Common myeloid progenitor, CD34-positive (primary cell): Measurements from ENCODE around the gene RBFOX2.
A peak's percentile ranks its signal among the peaks of the same experiment; 100 is the strongest.

Source experiments
- CTCF ChIA-PET: fragments of 350-600 bp; sonication (Branson Sonifier 250); formaldehyde crosslinking; loops from one replicate; lab custom pipeline; 2021; ENCODE audit warnings: antibody characterized with exemption; lab: Charles Lee
- POLR2A ChIA-PET: fragments of 350-600 bp; sonication (Branson Sonifier 250); formaldehyde crosslinking; loops from one replicate; lab custom pipeline; 2021; ENCODE audit warnings: antibody characterized with exemption; lab: Charles Lee
- DNase-seq, 3 donors: peaks; one replicate each; pipeline versions ENCODE4 v3.0.0 to v3.0.0-alpha.2; 2013
- H3K27ac ChIP-seq, 2 experiments: 1 replicate in 1 of 2; 2 replicates in 1 of 2; pipeline ENCODE4 v1.7.0; 2013; ENCODE audit warnings: inconsistent platforms in 2 of 2, low read length in 2 of 2, mild to moderate bottlenecking in 2 of 2, low read depth in 1 of 2, moderate library complexity in 1 of 2; ENCODE audit not compliant: severe bottlenecking in 2 of 2, insufficient read depth in 1 of 2, poor library complexity in 1 of 2
- H3K27me3 ChIP-seq, 5 experiments: replicated peaks in 2 of 5; 1 replicate in 3 of 5; 2 replicates in 2 of 5; pipeline versions ENCODE4 v1.6.1 to v1.7.0; 2013; ENCODE audit warnings: low read length in 4 of 5, mild to moderate bottlenecking in 2 of 5, moderate library complexity in 2 of 5, inconsistent platforms in 1 of 5; ENCODE audit not compliant: insufficient read depth in 5 of 5, control insufficient read depth in 4 of 5
- H3K36me3 ChIP-seq, 4 experiments: 1 replicate in 2 of 4; 2 replicates in 2 of 4; pipeline versions ENCODE4 v1.6.1 to v1.7.0; 2013; ENCODE audit warnings: low read length in 3 of 4, control low read depth in 1 of 4, mild to moderate bottlenecking in 1 of 4; ENCODE audit not compliant: control insufficient read depth in 4 of 4, insufficient read depth in 4 of 4
- H3K4me1 ChIP-seq, 4 experiments: 1 replicate in 3 of 4; 2 replicates in 1 of 4; pipeline versions ENCODE4 v1.6.1 to v1.7.1; 2013; ENCODE audit warnings: low read length in 3 of 4, mild to moderate bottlenecking in 3 of 4, control low read depth in 1 of 4, inconsistent platforms in 1 of 4, moderate library complexity in 1 of 4; ENCODE audit not compliant: control insufficient read depth in 4 of 4, insufficient read depth in 4 of 4; ENCODE audit errors: control extremely low read depth in 1 of 4
- H3K4me3 ChIP-seq, 7 experiments: 1 replicate in 4 of 7; 2 replicates in 3 of 7; pipeline versions ENCODE4 v1.5.1 to v1.7.0; 2013; ENCODE audit warnings: mild to moderate bottlenecking in 7 of 7, low read length in 6 of 7, moderate library complexity in 6 of 7, inconsistent platforms in 2 of 7, low read depth in 2 of 7, control low read depth in 1 of 7; ENCODE audit not compliant: insufficient read depth in 4 of 7, control insufficient read depth in 1 of 7; ENCODE audit errors: extremely low read depth in 1 of 7
- H3K9me3 ChIP-seq, 5 experiments: 1 replicate in 4 of 5; 2 replicates in 1 of 5; pipeline versions ENCODE4 v1.6.1 to v1.7.1; 2013; ENCODE audit warnings: low read length in 4 of 5, mild to moderate bottlenecking in 2 of 5, inconsistent platforms in 1 of 5, low read depth in 1 of 5, moderate library complexity in 1 of 5; ENCODE audit not compliant: control insufficient read depth in 4 of 5, insufficient read depth in 2 of 5; ENCODE audit errors: control extremely low read depth in 1 of 5
- WGBS: methylation state at CpG from one replicate; pipeline ENCODE4 v1.1.5; 2013; ENCODE audit not compliant: insufficient coverage; 5-methylcytosine and 5-hydroxymethylcytosine counted together

Gene RBFOX2

DNA sequence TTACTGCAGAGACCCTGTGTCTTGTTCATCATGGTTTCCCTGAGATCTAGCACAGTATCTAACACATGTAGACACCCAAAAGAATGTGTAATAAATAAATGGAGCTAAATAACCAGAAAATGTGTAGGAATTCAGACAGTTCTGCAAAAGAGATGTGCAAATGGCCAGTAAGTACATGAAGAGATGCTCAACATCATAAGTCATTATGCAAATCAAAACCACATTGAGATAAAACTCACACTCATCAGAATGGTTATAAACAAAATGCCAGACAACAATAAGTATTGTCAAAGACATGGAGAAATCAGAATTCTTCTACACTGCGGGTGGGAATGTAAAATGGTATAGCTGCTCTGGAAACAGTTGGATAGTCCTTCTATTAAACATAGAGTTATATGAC, 88.5 kb downstream of the RBFOX2 start:
- POLR2A ChIA-PET = no interaction called here
- Histone ChIP-seq H3K36me3 (no peaks in the 10 kb centered on the region), H3K4me1 (no peaks in the 10 kb centered on the region), H3K4me3 (no peak overlapping the region), H3K27ac (no peak overlapping the region), H3K27me3 (no peaks in the 10 kb centered on the region), H3K9me3 (no peaks in the 10 kb centered on the region)
- CTCF ChIA-PET = interaction anchor here (1.3 to 1.6 kb wide), 3 partner anchors 14 to 184 kb away, joined by 3 to 4 read pairs (median 4); no protein-coding TSS in a partner anchor
- no peak for DNase-seq
- WGBS = no CpG with 5 or more reads among the region's 1 CpG

DNA sequence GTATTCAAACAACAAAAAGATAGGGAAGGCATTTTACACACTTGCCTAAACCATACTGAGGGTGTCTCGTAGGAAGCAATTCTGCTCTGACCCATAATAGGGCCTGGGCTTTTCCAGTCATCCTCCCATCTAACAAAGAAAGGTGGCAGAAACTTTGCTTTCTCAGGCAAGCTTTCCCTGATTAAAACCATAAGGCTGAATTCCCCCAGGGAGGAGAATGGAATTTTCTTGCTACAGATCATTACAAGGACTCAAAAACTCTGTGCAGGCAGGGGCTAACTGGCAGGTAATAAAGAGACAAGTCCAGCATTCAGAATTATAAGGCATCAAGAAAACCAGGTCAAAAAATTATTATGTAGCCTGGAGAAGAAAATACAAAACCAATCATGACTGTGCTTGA, 90.4 kb downstream of the RBFOX2 start:
- DNase-seq = no peak
- CTCF ChIA-PET = interaction anchor here (2.4 to 2.6 kb wide), 2 partner anchors 10 to 127 kb away, joined by 8 to 9 read pairs; no protein-coding TSS in a partner anchor
- H3K36me3 ChIP-seq = no peaks in the 10 kb centered on the region
- H3K27me3 ChIP-seq = no peaks in the 10 kb centered on the region
- 92% methylated on average over 1 of the region's 1 CpG for WGBS
- POLR2A ChIA-PET = no interaction called here
- no peaks in the 10 kb centered on the region for H3K9me3 ChIP-seq
- no peaks in the 10 kb centered on the region for H3K4me1 ChIP-seq
- H3K4me3 ChIP-seq = no peak overlapping the region
- no peak overlapping the region for H3K27ac ChIP-seq

GRCh38 chr22:35930933-35931332, 97.7 kb downstream of the RBFOX2 start:
- Histone ChIP-seq H3K4me1 (no peaks in the 10 kb centered on the region), H3K27me3 (no peaks in the 10 kb centered on the region), H3K4me3 (no peak overlapping the region), H3K9me3 (no peaks in the 10 kb centered on the region), H3K27ac (no peak overlapping the region), H3K36me3 (no peaks in the 10 kb centered on the region)
- POLR2A ChIA-PET = no interaction called here
- peak; percentile 67 to 76 (median 74) for DNase-seq
- CTCF ChIA-PET = interaction anchor here (0.6 to 3.7 kb wide), 17 partner anchors 9 to 583 kb away, joined by 3 to 25 read pairs (median 3); no protein-coding TSS in a partner anchor

DNA sequence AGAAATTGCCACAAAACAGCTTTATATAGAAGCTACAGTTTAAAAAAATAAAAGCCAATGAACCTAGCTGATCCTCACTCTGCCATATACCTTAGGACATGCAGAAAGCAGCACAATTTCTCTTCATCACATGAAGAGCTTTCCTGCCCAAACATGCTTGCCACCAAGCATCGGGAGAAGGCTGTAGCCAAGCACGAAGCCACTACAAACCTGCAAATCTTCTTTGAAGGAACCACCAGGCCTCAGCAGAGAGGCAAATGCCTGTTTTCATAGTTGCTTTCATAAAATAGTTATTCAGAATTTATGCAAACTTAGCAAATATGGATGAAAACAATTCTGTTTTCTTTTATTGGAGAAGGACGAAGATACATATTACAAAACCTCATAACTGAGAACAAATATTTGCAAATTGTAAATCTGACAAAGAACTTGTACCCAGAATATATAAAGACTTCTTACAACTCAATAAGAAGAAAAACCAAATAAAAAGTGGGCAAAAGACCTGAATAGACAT, 100.3 kb downstream of the RBFOX2 start:
- Histone ChIP-seq H3K9me3 (no peaks in the 10 kb centered on the region), H3K27me3 (no peaks in the 10 kb centered on the region), H3K4me1 (no peaks in the 10 kb centered on the region), H3K36me3 (no peaks in the 10 kb centered on the region), H3K4me3 (no peak overlapping the region), H3K27ac (no peak overlapping the region)
- WGBS = 100% methylated on average over 1 of the region's 3 CpGs
- POLR2A ChIA-PET = no interaction called here
- no peak for DNase-seq
- CTCF ChIA-PET = interaction anchor here (0.7 to 3.3 kb wide), 6 partner anchors 9 to 249 kb away, joined by 3 to 17 read pairs (median 4); no protein-coding TSS in a partner anchor

DNA sequence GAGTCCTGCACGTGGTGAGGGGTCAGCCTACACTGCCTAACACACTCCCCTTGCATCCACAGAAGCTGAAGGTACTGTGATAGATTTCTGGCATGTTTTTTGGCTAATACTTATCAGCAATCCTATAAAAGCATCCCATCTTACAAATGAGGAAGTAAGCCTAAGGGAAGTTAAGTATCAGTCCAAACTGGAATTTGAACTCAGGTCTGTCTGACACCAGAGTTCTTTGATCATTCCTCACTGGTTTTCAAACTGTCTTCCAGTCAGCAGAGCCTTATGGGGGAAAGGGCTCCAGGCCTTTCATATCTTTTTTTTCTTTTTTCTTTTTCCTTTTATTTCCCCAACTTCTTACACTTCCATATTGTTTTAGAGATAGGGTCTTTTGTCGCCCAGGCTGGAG, 105.6 kb downstream of the RBFOX2 start:
- DNase-seq = no peak
- ChIA-PET CTCF (interaction anchor here (1.0 to 9.1 kb wide), 6 partner anchors 30 to 572 kb away, joined by 3 to 55 read pairs (median 3); no protein-coding TSS in a partner anchor), POLR2A (interaction anchor here (0.7 kb wide), 1 partner anchor 302 kb away, joined by 3 read pairs; no protein-coding TSS in a partner anchor)
- H3K4me3 ChIP-seq = no peak overlapping the region
- H3K9me3 ChIP-seq = no peaks in the 10 kb centered on the region
- H3K27ac ChIP-seq = no peak overlapping the region
- peaks cover 0 to 3% (median 2%) of the 10 kb centered on the region in 4 experiments for H3K4me1 ChIP-seq
- 86% methylated on average over 1 of the region's 2 CpGs for WGBS
- no peaks in the 10 kb centered on the region for H3K36me3 ChIP-seq
- no peaks in the 10 kb centered on the region for H3K27me3 ChIP-seq

DNA sequence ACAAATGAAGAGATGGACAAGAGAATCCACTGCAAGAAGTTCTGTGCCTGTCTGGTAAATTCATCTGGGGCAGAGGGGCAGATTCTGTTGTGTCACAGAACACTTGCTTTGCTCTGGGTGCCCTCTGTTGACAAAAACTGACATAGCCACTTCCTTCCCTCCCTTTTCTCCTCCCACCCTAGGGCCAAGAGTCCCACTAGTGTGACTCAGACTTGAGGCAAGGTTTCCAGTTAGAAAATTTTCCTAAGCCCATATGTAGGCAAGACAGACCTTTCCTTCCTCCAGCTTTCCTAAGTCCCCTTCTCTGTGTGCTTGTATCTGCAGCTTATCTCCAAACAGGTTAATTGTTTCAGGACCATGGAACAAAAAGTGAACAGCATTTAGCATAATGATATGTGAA, 106.8 kb downstream of the RBFOX2 start:
- H3K27ac ChIP-seq = no peak overlapping the region
- no peaks in the 10 kb centered on the region for H3K27me3 ChIP-seq
- no peaks in the 10 kb centered on the region for H3K36me3 ChIP-seq
- peak; percentile 74 to 77 (median 77) for DNase-seq
- ChIA-PET CTCF (interaction anchor here (0.6 to 9.1 kb wide), 15 partner anchors 9 to 490 kb away, joined by 3 to 55 read pairs (median 3); no protein-coding TSS in a partner anchor), POLR2A (no interaction called here)
- peaks cover 0 to 3% (median 2%) of the 10 kb centered on the region in 4 experiments for H3K4me1 ChIP-seq
- no peak overlapping the region for H3K4me3 ChIP-seq
- no peaks in the 10 kb centered on the region for H3K9me3 ChIP-seq

GRCh38 chr22:35921044-35921443, 107.6 kb downstream of the RBFOX2 start:
- CTCF ChIA-PET = interaction anchor here (0.6 to 9.1 kb wide), 5 partner anchors 9 to 590 kb away, joined by 3 to 55 read pairs (median 3); no protein-coding TSS in a partner anchor

More at GRCh38 chr22:35921044-35921443, 107.6 kb downstream of the RBFOX2 start:
- 100% methylated on average over 1 of the region's 2 CpGs for WGBS
- no peak overlapping the region for H3K4me3 ChIP-seq
- H3K27me3 ChIP-seq = no peaks in the 10 kb centered on the region
- H3K27ac ChIP-seq = no peak overlapping the region
- no peak for DNase-seq
- H3K9me3 ChIP-seq = no peaks in the 10 kb centered on the region
- H3K4me1 ChIP-seq = peaks cover 0 to 3% (median 2%) of the 10 kb centered on the region in 4 experiments
- no peaks in the 10 kb centered on the region for H3K36me3 ChIP-seq
- POLR2A ChIA-PET = no interaction called here
